Peyer's patch (tissue), 4 donors: ENCODE data around the gene MRPL24.

ENCODE experiments used
- CTCF ChIP-seq, 6 experiments: fragments of 450-650 bp in 4 of 6; fragments of 200-600 bp in 2 of 6; sonication (generic) in 1 of 6; IDR thresholded peaks; one replicate each; pipeline ENCODE4 v1.5.1; 2017 to 2019; ENCODE audit warnings: antibody characterized with exemption in 6 of 6, mild to moderate bottlenecking in 3 of 6, moderate library complexity in 1 of 6
- POLR2A ChIP-seq, 2 donors: fragments of 450-650 bp; IDR thresholded peaks; one replicate each; pipeline ENCODE4 v1.5.1; 2017; ENCODE audit warnings: antibody characterized with exemption in 2 of 2, mild to moderate bottlenecking in 2 of 2, moderate library complexity in 2 of 2

- no peak for TF ChIP-seq CTCF (IDR thresholded peaks at IDR 0.05)
- no peak for TF ChIP-seq POLR2A (IDR thresholded peaks at IDR 0.05)
Measured at GRCh38 chr1:156704166-156704711, 36.6 kb downstream of the MRPL24 start.
